Measurements from ENCODE around the gene PRKAR1B. TPM values are rescaled to one million over a fixed set of nuclear protein-coding genes. Genes with fewer than 3 reads are reported as not detected.
"Not testable (repeated sequence)": the region's sequence is repeated elsewhere in the genome, so short reads cannot be mapped to it uniquely, and the experiment has no call there.

The PRKAR1B gene
- total and polyA plus RNA-seq, 4 experiments from 2014 or later = 6.5 to 16.6 (median 13.7) TPM

GRCh38 chr7:617614-618538 lies 109.2 kb downstream of the PRKAR1B start:
- no peaks in the 10 kb centered on the region for H3K27me3 Mint-ChIP-seq
- Histone ChIP-seq H3K9me3 (ENCODE audit: control insufficient read depth in 1 of 2, low read length in 2 of 2) (peaks cover 13% of the 10 kb centered on the region in 2 donors), H3K36me3 (ENCODE audit: insufficient read depth, low read length) (no peaks in the 10 kb centered on the region), H3K27ac (ENCODE audit: low read depth, low read length) (peak overlapping the region; percentile 78), H3K27me3 (ENCODE audit: insufficient read depth, low read length) (no peaks in the 10 kb centered on the region), H3K4me1 (ENCODE audit: insufficient read depth, low read length) (peaks cover 57% of the 10 kb centered on the region), H3K4me3 (ENCODE audit: low read length in 2 of 2) (peak overlapping the region in 1 of 2 donors; percentile 44)
- H3K4me3 Mint-ChIP-seq = peak overlapping the region; percentile 81 to 95 (median 87)
- no peak for DNase-seq
- intact Hi-C loops (cut with micrococcal nuclease) = loop anchor here (1.0 to 5.0 kb wide), 4 partner anchors 14 to 266 kb away; partner anchors contain the start of genes DNAAF5 and PRKAR1B
- H3K4me1 Mint-ChIP-seq = peaks cover 28 to 61% (median 37%) of the 10 kb centered on the region in 4 donors
- ChIA-PET CTCF (ENCODE audit: partially characterized antibody) (interaction anchor here (0.7 to 1.9 kb wide), 4 partner anchors 8 to 19 kb away, joined by 4 to 7 read pairs (median 5); no protein-coding TSS in a partner anchor), POLR2A (ENCODE audit: partially characterized antibody) (interaction anchor here (0.6 to 8.6 kb wide), 16 partner anchors 8 to 469 kb away, joined by 3 to 200 read pairs (median 6); partner anchors contain the start of genes DNAAF5, PRKAR1B and SUN1)
- H3K9me3 Mint-ChIP-seq = peaks cover 0 to 32% (median 23%) of the 10 kb centered on the region in 8 donors
- H3K27ac Mint-ChIP-seq = peak overlapping the region; percentile 98 to 100 (median 100)
- H3K36me3 Mint-ChIP-seq = peaks cover 13 to 27% of the 10 kb centered on the region in 2 donors

- peaks cover 47% of the 10 kb centered on the region for H3K4me1 ChIP-seq (ENCODE audit: insufficient read depth, low read length)
- Mint-ChIP-seq H3K4me1 (peaks cover 26 to 62% (median 39%) of the 10 kb centered on the region in 4 donors), H3K9me3 (no peaks in the 10 kb centered on the region), H3K27ac (peak overlapping the region in 3 of 7 donors; percentile 12 to 64 (median 13)), H3K27me3 (no peaks in the 10 kb centered on the region), H3K36me3 (peaks cover 4 to 6% of the 10 kb centered on the region in 2 donors), H3K4me3 (no peak overlapping the region)
- CTCF ChIA-PET (ENCODE audit: partially characterized antibody) = no interaction called here
- no peaks in the 10 kb centered on the region for H3K9me3 ChIP-seq (ENCODE audit: control insufficient read depth in 1 of 2, low read length in 2 of 2)
- H3K27me3 ChIP-seq (ENCODE audit: insufficient read depth, low read length) = no peaks in the 10 kb centered on the region
- no peak overlapping the region for H3K4me3 ChIP-seq (ENCODE audit: low read length in 2 of 2)
- no peaks in the 10 kb centered on the region for H3K36me3 ChIP-seq (ENCODE audit: insufficient read depth, low read length)
- intact Hi-C loops (cut with micrococcal nuclease) = no loop called here
- no peak overlapping the region for H3K27ac ChIP-seq (ENCODE audit: low read depth, low read length)
- no peak for DNase-seq
- POLR2A ChIA-PET (ENCODE audit: partially characterized antibody) = interaction anchor here (8.6 kb wide), 1 partner anchor 10 kb away, joined by 200 read pairs; no protein-coding TSS in a partner anchor
Measured at GRCh38 chr7:613442-614140, 113.5 kb downstream of the PRKAR1B start.

- H3K4me1 Mint-ChIP-seq = peaks cover 16 to 59% (median 31%) of the 10 kb centered on the region in 4 donors
- H3K36me3 Mint-ChIP-seq; H3K4me3 ChIP-seq (ENCODE audit: low read length in 2 of 2); H3K36me3 ChIP-seq (ENCODE audit: insufficient read depth, low read length); H3K9me3 ChIP-seq (ENCODE audit: control insufficient read depth in 1 of 2, low read length in 2 of 2); H3K27me3 ChIP-seq (ENCODE audit: insufficient read depth, low read length); intact Hi-C loops (cut with micrococcal nuclease); DNase-seq; H3K9me3 Mint-ChIP-seq; CTCF ChIA-PET (ENCODE audit: partially characterized antibody); POLR2A ChIA-PET (ENCODE audit: partially characterized antibody); H3K27me3 Mint-ChIP-seq; H3K27ac ChIP-seq (ENCODE audit: low read depth, low read length); H3K4me3 Mint-ChIP-seq: not testable (repeated sequence)
- H3K4me1 ChIP-seq (ENCODE audit: insufficient read depth, low read length) = peaks cover 33% of the 10 kb centered on the region
- peak overlapping the region in 6 of 7 donors; percentile 35 to 85 (median 80) for H3K27ac Mint-ChIP-seq
Measured at GRCh38 chr7:611837-612236, 115.2 kb downstream of the PRKAR1B start.

GRCh38 chr7:611281-611810 lies 115.7 kb downstream of the PRKAR1B start:
- no peaks in the 10 kb centered on the region for H3K36me3 ChIP-seq (ENCODE audit: insufficient read depth, low read length)
- no peaks in the 10 kb centered on the region for H3K27me3 ChIP-seq (ENCODE audit: insufficient read depth, low read length)
- intact Hi-C loops (cut with micrococcal nuclease) = no loop called here
- no peak for DNase-seq
- ChIA-PET POLR2A (ENCODE audit: partially characterized antibody) (no interaction called here), CTCF (ENCODE audit: partially characterized antibody) (interaction anchor here (1.3 kb wide), 1 partner anchor 9 kb away, joined by 4 read pairs; no protein-coding TSS in a partner anchor)
- peaks cover 28% of the 10 kb centered on the region for H3K4me1 ChIP-seq (ENCODE audit: insufficient read depth, low read length)
- H3K27ac ChIP-seq (ENCODE audit: low read depth, low read length) = no peak overlapping the region
- Mint-ChIP-seq H3K4me3 (peak overlapping the region in 2 of 8 donors; percentile 7 to 46), H3K27ac (peak overlapping the region in 6 of 7 donors; percentile 35 to 85 (median 80)), H3K4me1 (peaks cover 13 to 54% (median 27%) of the 10 kb centered on the region in 4 donors), H3K36me3 (peaks cover 0 to 6% of the 10 kb centered on the region in 2 donors), H3K27me3 (no peaks in the 10 kb centered on the region), H3K9me3 (peaks cover 0 to under 1% (median 0%) of the 10 kb centered on the region in 8 donors)
- no peaks in the 10 kb centered on the region for H3K9me3 ChIP-seq (ENCODE audit: control insufficient read depth in 1 of 2, low read length in 2 of 2)
- no peak overlapping the region for H3K4me3 ChIP-seq (ENCODE audit: low read length in 2 of 2)

- no peak for DNase-seq
- Mint-ChIP-seq H3K4me3 (peak overlapping the region in 2 of 8 donors; percentile 7 to 44), H3K27ac (peak overlapping the region in 4 of 7 donors; percentile 59 to 73 (median 69)), H3K9me3 (peaks cover 0 to 4% (median 0%) of the 10 kb centered on the region in 8 donors), H3K27me3 (no peaks in the 10 kb centered on the region), H3K36me3 (peaks cover 3 to 6% of the 10 kb centered on the region in 2 donors), H3K4me1 (peaks cover 12 to 48% (median 30%) of the 10 kb centered on the region in 4 donors)
- intact Hi-C loops (cut with micrococcal nuclease) = no loop called here
- Histone ChIP-seq H3K27me3 (ENCODE audit: insufficient read depth, low read length) (no peaks in the 10 kb centered on the region), H3K4me3 (ENCODE audit: low read length in 2 of 2) (no peak overlapping the region), H3K4me1 (ENCODE audit: insufficient read depth, low read length) (peaks cover 22% of the 10 kb centered on the region), H3K27ac (ENCODE audit: low read depth, low read length) (no peak overlapping the region), H3K36me3 (ENCODE audit: insufficient read depth, low read length) (no peaks in the 10 kb centered on the region), H3K9me3 (ENCODE audit: control insufficient read depth in 1 of 2, low read length in 2 of 2) (no peaks in the 10 kb centered on the region)
- POLR2A ChIA-PET (ENCODE audit: partially characterized antibody) = interaction anchor here (1.8 kb wide), 1 partner anchor 7 kb away, joined by 7 read pairs; no protein-coding TSS in a partner anchor
- CTCF ChIA-PET (ENCODE audit: partially characterized antibody) = interaction anchor here (1.3 kb wide), 1 partner anchor 9 kb away, joined by 4 read pairs; no protein-coding TSS in a partner anchor
Measured at GRCh38 chr7:610531-611280, 116.4 kb downstream of the PRKAR1B start.

- H3K9me3 ChIP-seq (ENCODE audit: control insufficient read depth in 1 of 2, low read length in 2 of 2) = no peaks in the 10 kb centered on the region
- peaks cover 24% of the 10 kb centered on the region for H3K4me1 ChIP-seq (ENCODE audit: insufficient read depth, low read length)
- peak overlapping the region in 1 of 8 donors; percentile 32 for H3K4me3 Mint-ChIP-seq
- H3K4me3 ChIP-seq (ENCODE audit: low read length in 2 of 2) = no peak overlapping the region
- H3K36me3 Mint-ChIP-seq = peaks cover 3 to 6% of the 10 kb centered on the region in 2 donors
- no peaks in the 10 kb centered on the region for H3K27me3 ChIP-seq (ENCODE audit: insufficient read depth, low read length)
- intact Hi-C loops (cut with micrococcal nuclease) = no loop called here
- no peaks in the 10 kb centered on the region for H3K27me3 Mint-ChIP-seq
- peaks cover 12 to 53% (median 30%) of the 10 kb centered on the region in 4 donors for H3K4me1 Mint-ChIP-seq
- H3K27ac Mint-ChIP-seq = peak overlapping the region in 4 of 7 donors; percentile 7 to 90 (median 72)
- peaks cover 0 to 4% (median 0%) of the 10 kb centered on the region in 8 donors for H3K9me3 Mint-ChIP-seq
- no peak overlapping the region for H3K27ac ChIP-seq (ENCODE audit: low read depth, low read length)
- no peak for DNase-seq
- CTCF ChIA-PET (ENCODE audit: partially characterized antibody) = interaction anchor here (1.3 kb wide), 1 partner anchor 10 kb away, joined by 4 read pairs; no protein-coding TSS in a partner anchor
- POLR2A ChIA-PET (ENCODE audit: partially characterized antibody) = interaction anchor here (1.8 kb wide), 1 partner anchor 8 kb away, joined by 7 read pairs; no protein-coding TSS in a partner anchor
- H3K36me3 ChIP-seq (ENCODE audit: insufficient read depth, low read length) = no peaks in the 10 kb centered on the region
Measured at GRCh38 chr7:610141-610530, 116.9 kb downstream of the PRKAR1B start.

All from CD4-positive, alpha-beta memory T cell (primary cell).